ENCODE measurements around the gene CDH10. TPM values are rescaled to one million over a fixed set of nuclear protein-coding genes. Genes with fewer than 3 reads are reported as not detected.

The CDH10 gene
- total RNA-seq, 1 experiment from 2014 or later, result 0.22 TPM

GRCh38 chr5:24571302-24571701 is 73.5 kb downstream of the CDH10 start:
- H3K36me3 Mint-ChIP-seq, result 0 out of 2 replicates have a peak, but pooled peaks cover 2% of the 10 kb centered on the region
- TF ChIP-seq ETV6 (CRISPR knock-in tag; IDR thresholded peaks at IDR 0.05) (no peak), GTF2I (CRISPR knock-in tag; conservative IDR thresholded peaks at IDR 0.05) (no peak), NR1H2 (CRISPR knock-in tag; IDR thresholded peaks at IDR 0.05) (no peak), EMX1 (CRISPR knock-in tag; IDR thresholded peaks at IDR 0.05) (no peak)
- TF ChIP-seq, protein P1, sequence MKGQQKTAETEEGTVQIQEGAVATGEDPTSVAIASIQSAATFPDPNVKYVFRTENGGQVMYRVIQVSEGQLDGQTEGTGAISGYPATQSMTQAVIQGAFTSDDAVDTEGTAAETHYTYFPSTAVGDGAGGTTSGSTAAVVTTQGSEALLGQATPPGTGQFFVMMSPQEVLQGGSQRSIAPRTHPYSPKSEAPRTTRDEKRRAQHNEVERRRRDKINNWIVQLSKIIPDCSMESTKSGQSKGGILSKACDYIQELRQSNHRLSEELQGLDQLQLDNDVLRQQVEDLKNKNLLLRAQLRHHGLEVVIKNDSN (CRISPR knock-in tag; IDR thresholded peaks at IDR 0.05), result no peak
- ChIA-PET POLR2A (no interaction called here), CTCF (no interaction called here)
- DNase-seq (ENCODE audit: low spot score) (no peak), ATAC-seq (no peak)
- H3K4me1 Mint-ChIP-seq, result no peaks in the 10 kb centered on the region
- no peak overlapping the region for H3K27ac Mint-ChIP-seq
- H3K27me3 Mint-ChIP-seq (ENCODE audit: low read depth), result no peaks in the 10 kb centered on the region
- H3K9me3 Mint-ChIP-seq, result peaks cover 8% of the 10 kb centered on the region
- no peak overlapping the region for H3K4me3 Mint-ChIP-seq

DNA sequence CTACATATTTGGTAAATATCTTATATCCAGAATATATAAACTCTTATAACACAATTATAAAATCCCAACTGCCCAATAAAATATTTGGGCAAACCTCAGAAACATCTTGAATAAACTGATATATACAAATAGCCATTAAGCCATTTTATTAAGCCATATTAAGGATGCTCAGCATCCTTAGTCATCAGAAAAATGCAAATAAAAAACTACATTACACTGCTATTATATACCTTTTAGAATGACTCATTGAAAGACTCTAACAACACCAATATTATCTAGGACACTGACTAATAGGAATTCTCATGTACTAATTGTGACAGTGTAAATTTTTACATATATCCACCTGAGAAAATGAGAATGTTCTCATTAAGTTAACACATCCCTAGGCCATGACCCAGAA is 77.8 kb downstream of the CDH10 start:
- ChIA-PET POLR2A (no interaction called here), CTCF (no interaction called here)
- Mint-ChIP-seq H3K9me3 (peaks cover 9% of the 10 kb centered on the region), H3K4me1 (no peaks in the 10 kb centered on the region), H3K4me3 (no peak overlapping the region), H3K27me3 (ENCODE audit: low read depth) (peaks cover 2% of the 10 kb centered on the region; the same call in 1 of the 2 replicates), H3K27ac (no peak overlapping the region), H3K36me3 (no peaks in the 10 kb centered on the region)
- ATAC-seq (no peak), DNase-seq (ENCODE audit: low spot score) (no peak)
- TF ChIP-seq, protein P2, sequence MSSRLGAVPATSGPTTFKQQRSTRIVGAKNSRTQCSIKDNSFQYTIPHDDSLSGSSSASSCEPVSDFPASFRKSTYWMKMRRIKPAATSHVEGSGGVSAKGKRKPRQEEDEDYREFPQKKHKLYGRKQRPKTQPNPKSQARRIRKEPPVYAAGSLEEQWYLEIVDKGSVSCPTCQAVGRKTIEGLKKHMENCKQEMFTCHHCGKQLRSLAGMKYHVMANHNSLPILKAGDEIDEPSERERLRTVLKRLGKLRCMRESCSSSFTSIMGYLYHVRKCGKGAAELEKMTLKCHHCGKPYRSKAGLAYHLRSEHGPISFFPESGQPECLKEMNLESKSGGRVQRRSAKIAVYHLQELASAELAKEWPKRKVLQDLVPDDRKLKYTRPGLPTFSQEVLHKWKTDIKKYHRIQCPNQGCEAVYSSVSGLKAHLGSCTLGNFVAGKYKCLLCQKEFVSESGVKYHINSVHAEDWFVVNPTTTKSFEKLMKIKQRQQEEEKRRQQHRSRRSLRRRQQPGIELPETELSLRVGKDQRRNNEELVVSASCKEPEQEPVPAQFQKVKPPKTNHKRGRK (CRISPR knock-in tag; IDR thresholded peaks at IDR 0.05; ENCODE audit: borderline replicate concordance), result no peak
- TF ChIP-seq PRRX2 (CRISPR knock-in tag; IDR thresholded peaks at IDR 0.05) (no peak), NR2C2 (CRISPR knock-in tag; IDR thresholded peaks at IDR 0.05) (no peak), ZSCAN18 (CRISPR knock-in tag; IDR thresholded peaks at IDR 0.05) (no peak), CBFB (CRISPR knock-in tag; IDR thresholded peaks at IDR 0.05; ENCODE audit: low read depth) (no peak), FOXP1 (CRISPR knock-in tag; IDR thresholded peaks at IDR 0.05; ENCODE audit: borderline replicate concordance) (no peak), NR1H2 (CRISPR knock-in tag; IDR thresholded peaks at IDR 0.05) (no peak), MAX (CRISPR knock-in tag; IDR thresholded peaks at IDR 0.05) (no peak), NFYB (CRISPR knock-in tag; conservative IDR thresholded peaks at IDR 0.05; ENCODE audit: low read depth) (no peak), ZNF423 (CRISPR knock-in tag; IDR thresholded peaks at IDR 0.05) (no peak), RORB (CRISPR knock-in tag; IDR thresholded peaks at IDR 0.05) (no peak), PREB (CRISPR knock-in tag; IDR thresholded peaks at IDR 0.05; ENCODE audit: borderline replicate concordance) (no peak)
- TF ChIP-seq, protein P3, sequence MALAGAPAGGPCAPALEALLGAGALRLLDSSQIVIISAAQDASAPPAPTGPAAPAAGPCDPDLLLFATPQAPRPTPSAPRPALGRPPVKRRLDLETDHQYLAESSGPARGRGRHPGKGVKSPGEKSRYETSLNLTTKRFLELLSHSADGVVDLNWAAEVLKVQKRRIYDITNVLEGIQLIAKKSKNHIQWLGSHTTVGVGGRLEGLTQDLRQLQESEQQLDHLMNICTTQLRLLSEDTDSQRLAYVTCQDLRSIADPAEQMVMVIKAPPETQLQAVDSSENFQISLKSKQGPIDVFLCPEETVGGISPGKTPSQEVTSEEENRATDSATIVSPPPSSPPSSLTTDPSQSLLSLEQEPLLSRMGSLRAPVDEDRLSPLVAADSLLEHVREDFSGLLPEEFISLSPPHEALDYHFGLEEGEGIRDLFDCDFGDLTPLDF (CRISPR knock-in tag; IDR thresholded peaks at IDR 0.05), result no peak
- TF ChIP-seq, protein P4, sequence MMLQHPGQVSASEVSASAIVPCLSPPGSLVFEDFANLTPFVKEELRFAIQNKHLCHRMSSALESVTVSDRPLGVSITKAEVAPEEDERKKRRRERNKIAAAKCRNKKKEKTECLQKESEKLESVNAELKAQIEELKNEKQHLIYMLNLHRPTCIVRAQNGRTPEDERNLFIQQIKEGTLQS (CRISPR knock-in tag; conservative IDR thresholded peaks at IDR 0.05), result no peak
